NT2/D1 (cell line): ENCODE measurements around the gene ZSWIM6.

ENCODE experiments used
- SUZ12 ChIP-seq: IDR thresholded peaks from 2 replicates; pipeline ENCODE4 v1.6.1; 2011; ENCODE audit not compliant: insufficient read length, insufficient read depth; ENCODE audit errors: extremely low read depth
- YY1 ChIP-seq: IDR thresholded peaks from 2 replicates; pipeline ENCODE4 v1.6.1; 2011; ENCODE audit not compliant: insufficient read length, insufficient read depth
- ZNF274 ChIP-seq: IDR thresholded peaks from 2 replicates; pipeline ENCODE4 v1.6.1; 2011; ENCODE audit warnings: mild to moderate bottlenecking, low read depth, low read length

GRCh38 chr5:61289669-61290306, 42.3 kb upstream of the ZSWIM6 start:
- TF ChIP-seq YY1 (no peak), ZNF274 (no peak), SUZ12 (no peak)
